Embryonic facial prominence (tissue), 1 donor: ENCODE results near the gene TTLL11.

Source experiments
- DNase-seq: peaks from one replicate; pipeline ENCODE4 v3.0.0-alpha.2; 2016; ENCODE audit errors: extremely low spot score

The TTLL11 gene

DNA sequence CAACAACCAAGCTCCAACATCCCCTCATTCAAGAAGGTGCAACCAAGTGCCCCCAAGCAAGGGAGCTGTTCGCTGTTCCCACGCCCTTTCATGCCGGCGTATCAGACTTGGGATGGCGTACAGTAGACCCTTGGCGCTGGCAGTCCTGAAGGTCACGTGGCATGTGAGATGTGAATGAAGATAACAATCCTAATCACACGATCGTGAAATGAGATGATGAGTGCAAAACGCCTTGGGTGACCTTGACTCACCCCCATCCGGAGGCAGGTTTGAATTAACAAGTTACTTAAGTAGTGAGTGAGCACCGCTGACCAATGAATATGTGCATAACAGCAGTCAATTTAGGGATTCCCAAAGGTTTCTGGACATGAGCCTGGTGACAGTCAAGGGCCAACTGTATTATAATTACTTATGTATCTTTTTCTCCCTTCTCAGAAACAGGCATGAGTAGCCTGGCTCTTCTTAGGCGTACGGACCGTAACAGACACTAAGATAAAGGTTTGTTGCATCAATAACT is 150.2 kb downstream of the TTLL11 start:
- DNase-seq: no peak

GRCh38 chr9:121942313-121942712 is 150.8 kb downstream of the TTLL11 start:
- DNase-seq: no peak

DNA sequence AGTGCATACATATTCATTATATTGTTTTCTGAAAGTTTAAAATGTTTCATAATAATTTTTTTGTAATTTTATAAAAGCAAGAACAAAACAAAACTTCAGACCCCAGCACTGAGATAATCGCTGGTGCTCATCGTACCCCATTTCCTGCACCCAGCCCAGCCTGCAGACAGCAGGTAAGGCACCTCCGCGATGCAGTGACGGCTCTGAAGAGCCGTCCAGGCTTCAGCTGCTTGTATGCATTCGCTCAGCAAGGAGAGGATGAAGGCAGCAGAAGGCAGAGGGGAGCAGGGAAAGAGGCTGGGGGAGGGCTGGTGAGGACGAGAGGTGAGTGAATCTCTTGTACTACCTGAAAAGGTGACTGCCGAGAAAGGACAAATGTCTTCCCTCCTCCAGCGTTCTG is 153.5 kb downstream of the TTLL11 start:
- DNase-seq: no peak

DNA sequence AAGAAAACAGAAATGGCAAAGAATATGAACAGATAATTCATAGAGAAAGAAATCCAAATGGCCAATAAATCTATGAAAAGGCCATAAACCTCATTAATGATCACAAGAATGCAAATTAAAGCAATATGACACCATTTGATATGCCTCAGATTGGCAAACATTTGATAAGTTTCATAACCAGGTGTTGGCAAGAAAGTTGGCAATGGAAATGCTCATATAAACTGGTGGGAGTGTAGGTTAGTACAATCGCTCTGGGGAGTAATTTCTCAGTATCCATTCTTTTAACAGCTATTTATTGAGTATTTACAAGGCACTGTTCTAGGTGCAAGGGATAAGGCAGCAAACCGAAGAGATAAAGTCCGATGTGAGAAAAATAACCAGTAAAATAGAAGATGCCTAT is 154.5 kb downstream of the TTLL11 start:
- no peak for DNase-seq

GRCh38 chr9:121937240-121937639 is 155.9 kb downstream of the TTLL11 start:
- no peak for DNase-seq

DNA sequence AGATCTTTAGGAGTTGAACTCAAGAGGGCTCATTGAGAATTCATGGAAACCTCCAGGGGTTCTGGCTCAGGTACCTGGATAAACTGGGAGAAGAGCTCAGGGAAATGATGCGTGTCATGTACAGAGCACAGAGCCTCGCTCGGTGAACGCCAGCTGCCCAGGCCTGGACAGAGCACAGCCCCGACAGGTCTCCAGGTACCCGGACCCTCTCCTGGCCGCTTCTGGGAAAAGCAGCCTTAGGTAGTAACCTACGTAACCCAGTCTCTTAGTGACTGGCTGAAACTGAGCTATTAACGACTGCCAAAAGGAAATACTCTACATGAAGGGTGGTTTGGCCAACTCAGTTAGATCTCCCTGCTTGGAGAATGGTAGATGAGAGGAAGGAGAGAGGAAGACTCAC is 157.4 kb downstream of the TTLL11 start:
- no peak for DNase-seq

DNA sequence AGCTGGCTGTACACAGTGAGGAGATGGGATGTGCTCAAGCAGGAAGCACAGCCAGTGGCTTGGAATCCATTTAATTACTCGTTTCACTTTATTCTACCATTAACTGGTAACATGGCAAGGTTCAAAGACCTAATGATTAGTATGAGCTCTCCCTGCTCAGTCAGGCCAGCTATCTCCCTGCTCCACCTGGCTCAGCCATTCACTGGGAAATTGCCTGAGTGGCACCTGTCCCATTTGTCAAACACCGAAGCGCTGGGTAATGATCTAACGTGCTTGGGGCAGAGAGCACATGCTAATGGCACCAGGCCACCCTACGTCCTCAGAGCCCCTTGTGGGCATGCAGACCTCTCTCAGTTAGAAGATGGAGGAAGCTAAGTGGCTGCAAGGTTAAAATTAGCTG is 162.2 kb downstream of the TTLL11 start:
- no peak for DNase-seq

GRCh38 chr9:121929893-121930875 is 162.9 kb downstream of the TTLL11 start:
- no peak for DNase-seq

- DNase-seq: no peak
Observed at GRCh38 chr9:121927636-121928035, 165.5 kb downstream of the TTLL11 start.

DNA sequence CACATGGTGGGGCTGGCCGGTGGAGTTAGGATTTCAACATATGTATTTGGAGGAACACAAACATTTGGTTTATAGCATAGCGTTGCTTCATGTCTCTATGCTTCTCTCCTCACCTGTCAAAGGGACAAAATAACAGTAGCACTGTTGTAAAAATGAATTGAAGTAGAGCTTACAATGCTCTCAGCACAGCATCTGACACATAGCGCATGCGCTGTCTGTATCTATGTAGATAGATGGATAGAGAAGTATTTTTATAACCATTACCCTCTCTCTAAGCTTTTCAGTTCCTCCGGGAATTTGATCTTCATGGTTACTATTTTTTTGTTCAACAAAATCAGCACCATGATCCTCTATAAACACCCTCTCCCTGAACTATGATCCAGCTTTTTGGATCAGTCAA is 166.0 kb downstream of the TTLL11 start:
- no peak for DNase-seq

DNA sequence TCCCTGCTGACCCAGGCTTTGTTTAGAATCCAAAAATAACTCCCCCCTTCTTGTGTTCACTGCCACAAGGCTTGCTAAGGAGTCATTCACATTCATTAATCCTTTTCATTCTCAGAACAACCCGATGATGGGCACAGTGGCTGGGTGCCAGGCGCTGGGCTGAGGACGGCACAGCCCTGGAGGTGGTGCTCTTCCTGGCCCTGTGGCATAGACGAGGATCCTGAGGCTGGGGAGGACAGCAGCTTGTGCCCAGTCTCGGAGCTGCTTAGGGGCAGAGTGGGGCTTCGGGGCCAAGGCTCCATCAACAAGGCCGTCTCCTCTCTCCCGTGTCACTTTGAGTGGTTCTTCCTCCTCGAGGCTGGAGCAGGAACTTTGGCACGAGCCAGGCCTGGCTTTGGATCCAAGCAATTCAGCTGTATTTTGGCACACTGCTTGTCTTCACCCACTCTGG is 166.7 kb downstream of the TTLL11 start:
- no peak for DNase-seq

- no peak for DNase-seq
Observed at GRCh38 chr9:121925935-121926334, 167.2 kb downstream of the TTLL11 start.

DNA sequence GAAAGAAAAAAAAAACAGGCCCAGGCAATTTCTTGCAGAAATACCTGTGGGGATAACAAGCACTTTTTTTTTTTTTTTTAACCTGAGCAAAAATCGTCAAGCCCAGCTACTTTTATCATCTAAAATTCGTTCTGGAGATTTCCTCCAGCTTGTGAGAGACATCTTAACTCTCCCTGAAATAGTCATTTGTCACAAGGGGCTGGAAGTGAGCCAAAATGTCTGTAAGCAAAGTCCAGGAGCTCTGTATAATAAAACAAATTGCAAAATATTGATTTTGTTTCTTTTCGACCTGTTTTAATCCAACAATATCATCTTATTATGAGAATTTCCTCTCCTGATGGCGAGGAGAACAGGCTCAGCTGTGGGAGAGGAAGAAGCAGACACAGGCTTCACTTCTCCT is 168.4 kb downstream of the TTLL11 start:
- no peak for DNase-seq

DNA sequence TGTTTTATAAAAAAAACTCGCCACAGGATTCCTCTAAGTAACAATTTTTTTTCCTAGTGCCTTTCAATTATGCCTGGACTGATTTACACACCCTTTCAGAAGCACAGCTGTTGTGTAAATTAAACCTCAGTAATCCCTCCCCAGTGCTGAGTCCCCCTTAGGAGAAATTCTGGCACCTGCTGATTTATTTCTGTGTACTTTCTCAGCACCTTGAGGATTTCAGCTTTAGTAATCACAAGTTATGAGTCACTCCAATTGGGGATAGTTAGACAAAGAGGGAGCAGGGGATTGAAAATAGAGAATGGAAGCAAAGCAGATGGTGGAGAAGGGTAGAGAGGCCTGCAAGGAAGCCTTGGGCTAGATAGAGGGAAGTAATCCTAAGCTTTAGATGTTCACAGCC is 171.7 kb downstream of the TTLL11 start:
- no peak for DNase-seq

DNA sequence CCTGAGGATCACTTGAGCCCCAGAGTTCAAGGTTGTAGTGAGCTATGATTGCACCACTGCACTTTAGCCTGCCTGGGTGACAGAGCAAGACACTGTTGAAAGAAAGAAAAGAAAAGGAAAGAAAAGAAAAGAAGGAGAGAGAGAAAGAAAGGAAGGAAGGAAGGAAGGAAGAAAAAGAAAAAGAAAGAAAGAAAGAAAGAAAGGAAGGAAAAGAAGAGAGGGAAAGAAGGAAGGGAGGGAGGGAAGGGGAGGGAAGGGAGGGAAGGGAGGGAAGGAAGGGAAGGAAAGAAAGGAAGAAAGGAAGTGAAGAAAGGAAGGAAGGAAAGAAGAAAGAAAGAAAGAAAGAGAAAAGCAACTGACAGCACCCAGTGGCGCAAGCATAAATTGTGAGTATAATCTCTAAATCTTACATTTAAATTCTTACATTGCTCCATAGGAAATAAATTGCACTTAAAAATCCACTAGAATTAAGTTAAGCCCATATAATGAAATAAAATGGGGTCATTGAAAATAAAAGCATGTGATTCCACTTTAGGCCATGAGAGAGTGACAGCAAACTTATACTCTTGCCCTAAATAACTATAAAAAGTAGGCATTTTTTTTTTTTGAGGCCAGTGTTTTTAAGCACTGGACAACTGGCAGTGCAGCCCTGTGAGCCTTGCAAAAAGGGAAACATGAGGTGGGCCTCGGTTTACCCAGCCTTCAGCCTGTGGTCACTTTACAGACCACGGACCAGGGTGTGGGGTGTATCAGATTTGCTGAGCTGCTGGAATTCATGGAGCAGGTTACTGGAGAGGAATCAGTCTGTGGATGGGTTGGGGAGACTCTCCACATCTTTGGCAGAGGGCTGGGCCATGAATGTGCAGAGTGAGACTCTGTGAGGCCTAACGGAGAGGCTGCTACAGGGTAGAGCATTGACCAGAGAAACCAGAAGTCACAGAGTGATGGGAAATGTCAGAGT is 175.5 kb downstream of the TTLL11 start:
- DNase-seq: no peak

DNA sequence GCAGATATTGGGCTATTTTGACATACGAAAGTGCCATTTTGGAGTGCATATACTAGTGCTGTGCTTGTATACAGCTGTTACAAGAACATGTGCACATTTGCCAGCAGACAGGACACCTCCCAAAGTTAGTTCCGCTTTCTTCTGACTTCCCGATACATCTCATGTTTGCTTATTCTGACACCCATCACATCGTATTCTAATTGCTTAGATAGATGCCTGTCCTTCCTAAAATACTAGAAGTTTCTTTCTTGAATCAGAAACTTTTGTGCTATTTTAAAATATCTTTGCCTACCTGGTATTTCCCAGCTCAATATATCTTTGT is 177.8 kb downstream of the TTLL11 start:
- DNase-seq: no peak

GRCh38 chr9:121914604-121915303 is 178.4 kb downstream of the TTLL11 start:
- DNase-seq: no peak

DNA sequence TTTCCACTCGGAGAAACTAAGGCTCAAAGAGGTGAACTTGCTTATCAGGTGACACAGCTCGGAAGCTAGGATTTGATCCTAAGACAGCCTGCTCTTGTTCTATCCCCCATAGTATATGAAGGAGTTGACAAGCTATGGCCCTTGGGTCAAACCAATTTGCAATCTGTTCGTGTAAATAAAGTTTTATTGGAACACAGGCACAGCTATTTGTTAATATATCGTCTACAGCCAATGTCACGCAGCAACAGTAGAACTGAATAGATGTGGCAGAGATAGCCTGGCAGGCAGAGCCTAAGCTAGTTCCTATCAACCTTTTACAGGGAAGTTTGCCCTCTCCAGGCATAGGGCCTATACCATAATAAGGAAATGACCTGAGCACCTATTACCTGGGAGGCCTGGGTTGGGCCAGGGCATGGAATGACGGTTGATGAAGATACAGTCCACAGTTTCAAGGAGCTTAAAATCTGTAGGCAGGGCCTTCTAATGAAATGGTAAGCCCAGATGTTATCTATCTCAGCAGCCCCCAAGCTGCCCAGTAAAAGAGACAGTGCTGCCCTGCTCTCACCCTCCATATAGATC is 179.0 kb downstream of the TTLL11 start:
- DNase-seq: no peak

GRCh38 chr9:121912812-121913627 is 180.1 kb downstream of the TTLL11 start:
- no peak for DNase-seq

DNA sequence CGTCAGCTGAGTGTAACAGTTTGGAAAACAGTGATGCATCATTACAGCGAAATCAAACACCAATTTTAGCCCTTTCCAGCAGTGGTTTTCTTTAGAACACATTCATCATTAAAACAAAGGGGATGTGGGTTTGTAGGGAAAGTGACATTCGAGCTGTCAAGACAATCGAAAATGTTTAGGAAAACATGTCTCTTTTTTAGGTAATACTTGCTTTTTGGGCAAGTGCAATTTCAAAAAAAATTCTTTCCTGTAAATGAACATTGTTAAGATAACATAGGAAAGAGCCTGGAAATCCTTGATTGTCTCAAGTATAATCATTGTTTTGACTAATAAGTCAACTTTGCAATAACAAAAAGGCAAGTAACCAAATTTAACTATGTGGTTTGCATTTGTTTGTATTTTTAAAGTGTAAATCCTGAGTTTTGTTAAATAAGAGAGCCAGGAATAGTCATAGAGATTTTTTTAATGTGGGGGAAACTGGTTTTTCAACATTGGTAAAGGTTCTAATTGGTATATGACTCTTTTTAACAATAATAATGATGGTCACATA is 182.5 kb downstream of the TTLL11 start:
- no peak for DNase-seq
